Ovary (tissue), 9 donors: ENCODE results near the gene KLF12. TPM values are rescaled to one million over a fixed set of nuclear protein-coding genes. Genes with fewer than 3 reads are reported as not detected.

Experiments
- DNase-seq, 5 donors: peaks; one replicate each; pipeline ENCODE4 v3.0.0-alpha.2; 2019 to 2020
- H3K27ac ChIP-seq, 2 donors: fragments of 200-600 bp; one replicate each; pipeline versions ENCODE4 v1.5.1 to v1.8.0; 2019 to 2022
- H3K27me3 ChIP-seq: fragments of 200-600 bp; one replicate; pipeline ENCODE4 v1.8.0; 2022
- H3K36me3 ChIP-seq: fragments of 200-600 bp; sonication (generic); one replicate; pipeline ENCODE4 v1.5.1; 2019
- H3K4me1 ChIP-seq: one replicate; pipeline ENCODE4 v1.8.1; 2013; ENCODE audit warnings: mild to moderate bottlenecking, moderate library complexity; ENCODE audit not compliant: insufficient read depth
- H3K4me3 ChIP-seq: fragments of 200-600 bp; sonication (generic); one replicate; pipeline ENCODE4 v1.5.1; 2017
- H3K9me3 ChIP-seq, 2 donors: fragments of 200-600 bp in 1 of 2; sonication (generic) in 1 of 2; one replicate each; pipeline versions ENCODE4 v1.5.1 to v1.8.1; 2013 to 2019; ENCODE audit warnings: mild to moderate bottlenecking in 1 of 2, moderate library complexity in 1 of 2
- EP300 ChIP-seq: sonication (generic); formaldehyde crosslinking; IDR thresholded peaks from one replicate; pipeline ENCODE4 v1.6.1; 2017; ENCODE audit warnings: antibody characterized with exemption
- POLR2A ChIP-seq: fragments of 450-650 bp; IDR thresholded peaks from one replicate; pipeline ENCODE4 v1.6.1; 2017; ENCODE audit warnings: antibody characterized with exemption, mild to moderate bottlenecking, moderate library complexity
- WGBS, 3 donors: extraction: QIAGEN DNeasy Blood & Tissue Kit in 1 of 3; methylation state at CpG; one replicate each; pipeline versions ENCODE4 v1.1.5 to v1.1.7; 2013 to 2017; 5-methylcytosine and 5-hydroxymethylcytosine counted together
- intact Hi-C, 4 donors: fragments of 100-400 bp; cut with DNase I; formaldehyde crosslinking; loops; one replicate each; pipeline versions ENCODE4 v1.11.0 to v1.15.1; 2022 to 2023
- polyA plus RNA-seq, 2 donors: library from polyadenylated mRNA; stranded (reverse); fragments of 200-250 nt in 1 of 2; fragments of 350-450 nt in 1 of 2; fragmentation: Illumina TruSeq in 1 of 2; extraction: RNeasy Lipid Tissue Mini Kit (QIAGEN cat#74804) in 1 of 2; gene quantifications; one replicate each; pipeline ENCODE4 v1.2.3, GENCODE V29; 2013 to 2014
- total RNA-seq, 7 donors: library from RNA; depleted of rRNA in 2 of 7; stranded (reverse); fragments of >200 nt in 2 of 7; fragmentation: NEBNext Ultra II Directional in 3 of 7; extraction: Animal tissue kit (Norgen Biotek cat#: 25700) in 3 of 7; gene quantifications; one replicate each; pipeline versions ENCODE4 v1.1.0 to v1.2.4, GENCODE V29; 2016 to 2023
- TF ChIP-seq, protein P1 (sequence below), 3 donors: fragments of 450-650 bp in 2 of 3; fragments of 200-600 bp in 1 of 3; IDR thresholded peaks; one replicate each; pipeline versions ENCODE4 v1.5.1 to v1.8.0; 2016 to 2022; ENCODE audit warnings: antibody characterized with exemption in 3 of 3, mild to moderate bottlenecking in 1 of 3
- donor health status: DM: no; HTN: no; CAD: no; lungs with moderate emphysema.
- donor health status: DM: no; HTN: no; CAD: no.
- donor health status: Bipolar disorder and iron deficiency.
- donor health status: DM: yes; HTN: yes; CAD: no.
- donor health status: DM: no; HTN: no; CAD: no.
- donor health status: DM: yes; HTN: yes; CAD: no.

KLF12 gene
- total and polyA plus RNA-seq, 9 donors = 3.6 to 22.1 (median 15.9) TPM

DNA sequence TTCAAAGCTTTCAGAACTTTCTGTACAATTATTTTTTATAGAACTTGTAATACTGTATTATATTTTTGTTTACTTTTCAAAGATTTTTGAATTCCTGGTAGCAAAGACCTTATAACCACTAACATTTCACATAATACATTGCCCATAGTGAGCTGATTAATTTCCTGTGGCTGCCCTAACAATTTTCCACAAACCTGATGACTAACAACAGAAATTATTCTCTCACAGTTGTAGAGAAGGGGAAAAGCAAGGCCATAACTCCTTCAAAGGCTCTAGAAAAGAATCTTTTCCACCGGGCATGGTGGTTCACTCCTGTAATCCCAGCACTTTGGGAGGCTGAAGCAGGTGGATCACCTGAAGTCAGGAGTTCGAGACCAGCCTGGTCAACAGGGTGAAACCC, 19.1 kb downstream of the KLF12 start:
- no peak for DNase-seq
- Histone ChIP-seq H3K9me3 (no peaks in the 10 kb centered on the region), H3K4me1 (peaks cover 3% of the 10 kb centered on the region), H3K36me3 (no peaks in the 10 kb centered on the region), H3K4me3 (no peak overlapping the region), H3K27me3 (no peaks in the 10 kb centered on the region), H3K27ac (no peak overlapping the region)
- WGBS, 3 donors = 41 to 57% (median 43%) methylated on average over 2 of the region's 2 CpGs
- intact Hi-C loops = no loop called here
- TF ChIP-seq, protein P1, sequence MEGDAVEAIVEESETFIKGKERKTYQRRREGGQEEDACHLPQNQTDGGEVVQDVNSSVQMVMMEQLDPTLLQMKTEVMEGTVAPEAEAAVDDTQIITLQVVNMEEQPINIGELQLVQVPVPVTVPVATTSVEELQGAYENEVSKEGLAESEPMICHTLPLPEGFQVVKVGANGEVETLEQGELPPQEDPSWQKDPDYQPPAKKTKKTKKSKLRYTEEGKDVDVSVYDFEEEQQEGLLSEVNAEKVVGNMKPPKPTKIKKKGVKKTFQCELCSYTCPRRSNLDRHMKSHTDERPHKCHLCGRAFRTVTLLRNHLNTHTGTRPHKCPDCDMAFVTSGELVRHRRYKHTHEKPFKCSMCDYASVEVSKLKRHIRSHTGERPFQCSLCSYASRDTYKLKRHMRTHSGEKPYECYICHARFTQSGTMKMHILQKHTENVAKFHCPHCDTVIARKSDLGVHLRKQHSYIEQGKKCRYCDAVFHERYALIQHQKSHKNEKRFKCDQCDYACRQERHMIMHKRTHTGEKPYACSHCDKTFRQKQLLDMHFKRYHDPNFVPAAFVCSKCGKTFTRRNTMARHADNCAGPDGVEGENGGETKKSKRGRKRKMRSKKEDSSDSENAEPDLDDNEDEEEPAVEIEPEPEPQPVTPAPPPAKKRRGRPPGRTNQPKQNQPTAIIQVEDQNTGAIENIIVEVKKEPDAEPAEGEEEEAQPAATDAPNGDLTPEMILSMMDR (IDR thresholded peaks at IDR 0.05) = no peak
- TF ChIP-seq POLR2A = no peak
- TF ChIP-seq EP300 = no peak

DNA sequence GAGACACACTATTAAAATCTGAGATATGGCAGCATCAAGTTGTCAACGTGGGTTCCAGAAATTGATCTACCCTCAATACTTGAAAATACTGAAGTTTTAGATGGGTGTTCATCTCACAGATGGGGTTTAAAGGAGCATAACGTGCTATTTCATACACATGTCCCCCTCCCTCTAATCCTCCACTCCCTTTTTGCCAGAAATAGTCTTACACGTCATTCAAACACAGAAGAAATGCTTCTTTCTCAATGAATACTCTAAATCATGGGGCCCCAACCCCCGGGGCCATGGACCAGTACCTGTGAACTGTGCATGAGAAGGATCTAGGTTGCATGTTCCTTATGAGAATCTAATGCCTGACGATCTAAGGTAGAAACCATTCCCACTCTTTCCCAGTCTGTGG, 19.6 kb downstream of the KLF12 start:
- intact Hi-C loops = no loop called here
- no peak for TF ChIP-seq POLR2A
- TF ChIP-seq, protein P1 (IDR thresholded peaks at IDR 0.05) = no peak
- no peak for TF ChIP-seq EP300
- WGBS, 3 donors = 93 to 96% (median 94%) methylated on average over 5 of the region's 5 CpGs
- no peaks in the 10 kb centered on the region for H3K9me3 ChIP-seq
- no peaks in the 10 kb centered on the region for H3K36me3 ChIP-seq
- H3K4me3 ChIP-seq = no peak overlapping the region
- no peak for DNase-seq
- H3K27ac ChIP-seq = no peak overlapping the region
- no peaks in the 10 kb centered on the region for H3K27me3 ChIP-seq
- H3K4me1 ChIP-seq = peaks cover 3% of the 10 kb centered on the region

- intact Hi-C loops = no loop called here
These were observed 20.0 kb downstream of the KLF12 start for GRCh38 chr13:74114202-74114601.

GRCh38 chr13:74111901-74112824, 22.0 kb downstream of the KLF12 start:
- DNase-seq = no peak
- Histone ChIP-seq H3K27me3 (no peaks in the 10 kb centered on the region), H3K4me1 (peaks cover 3% of the 10 kb centered on the region), H3K4me3 (no peak overlapping the region), H3K36me3 (no peaks in the 10 kb centered on the region), H3K27ac (no peak overlapping the region), H3K9me3 (no peaks in the 10 kb centered on the region)
- 49 to 53% (median 50%) methylated on average over 5 of the region's 5 CpGs for WGBS, 3 donors
- TF ChIP-seq, protein P1 (IDR thresholded peaks at IDR 0.05) = no peak
- intact Hi-C loops = no loop called here

More at GRCh38 chr13:74114202-74114601, 20.0 kb downstream of the KLF12 start:
- H3K4me1 ChIP-seq = peaks cover 3% of the 10 kb centered on the region
- H3K36me3 ChIP-seq = no peaks in the 10 kb centered on the region
- WGBS, 3 donors = 79 to 100% (median 94%) methylated on average over 1 of the region's 1 CpG
- no peak for TF ChIP-seq EP300
- TF ChIP-seq POLR2A = no peak
- TF ChIP-seq, protein P1 (IDR thresholded peaks at IDR 0.05) = no peak
- no peak for DNase-seq
- no peak overlapping the region for H3K4me3 ChIP-seq
- H3K27ac ChIP-seq = no peak overlapping the region
- no peaks in the 10 kb centered on the region for H3K27me3 ChIP-seq
- no peaks in the 10 kb centered on the region for H3K9me3 ChIP-seq
